ENCODE measurements around the gene PIWIL4. TPM values are rescaled to one million over a fixed set of nuclear protein-coding genes. Genes with fewer than 3 reads are reported as not detected.

Gene PIWIL4
- total RNA-seq, 1 experiment from 2014 or later = not detected

DNA sequence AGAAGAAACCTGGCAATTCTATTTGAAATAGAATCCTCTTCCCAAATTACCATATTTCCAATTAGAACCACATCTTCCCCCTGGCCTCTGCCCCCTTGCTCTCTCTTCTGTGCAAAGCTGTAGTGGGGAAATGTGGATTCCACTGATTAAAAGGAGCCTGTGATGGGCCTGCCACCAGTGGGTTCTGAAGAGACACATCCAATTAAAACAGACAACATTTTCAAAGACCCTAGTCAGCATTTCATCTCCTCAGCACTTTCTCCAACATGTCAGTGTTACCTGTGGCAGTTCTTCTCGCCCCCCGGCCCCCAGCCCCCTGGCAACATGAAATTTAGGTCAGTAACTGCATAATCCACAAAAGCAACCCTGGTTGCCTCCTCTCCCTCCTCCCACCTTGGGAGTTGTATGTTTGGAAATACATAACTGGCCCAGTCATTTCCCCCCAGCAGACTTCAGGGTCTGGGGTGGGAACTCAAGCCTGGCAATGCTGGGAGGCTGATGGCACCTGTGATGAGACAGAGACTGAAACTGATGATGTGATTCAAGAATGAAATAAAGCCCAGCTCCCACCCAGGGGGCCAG is 101.1 kb downstream of the PIWIL4 start:
- Histone ChIP-seq H3K4me1 (no peaks in the 10 kb centered on the region), H3K4me3 (no peak overlapping the region), H3K9me3 (replicated peaks) (no peaks in the 10 kb centered on the region), H3K27me3 (no peaks in the 10 kb centered on the region), H3K36me3 (no peaks in the 10 kb centered on the region), H3K27ac (no peak overlapping the region)
- no peak for DNase-seq

DNA sequence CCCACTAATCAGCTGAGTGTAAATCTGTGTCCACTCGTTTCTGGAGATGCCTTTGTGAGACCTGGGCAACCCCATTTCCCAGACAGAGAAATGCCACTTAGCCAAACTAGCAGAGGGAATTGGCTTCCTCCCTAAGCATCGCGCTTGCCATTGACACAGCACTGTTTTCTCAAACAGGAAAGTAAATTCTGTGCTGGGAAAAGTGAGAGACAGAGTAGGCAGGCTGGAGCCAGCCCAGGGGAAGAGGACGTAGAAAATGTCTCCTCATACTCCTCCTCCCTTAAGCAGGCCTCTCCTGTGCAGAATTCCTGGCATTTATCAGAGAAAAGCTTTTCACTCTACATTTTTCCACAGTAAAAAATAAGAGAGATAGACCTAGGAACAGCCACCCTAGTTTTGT is 101.9 kb downstream of the PIWIL4 start:
- Histone ChIP-seq H3K9me3 (replicated peaks) (no peaks in the 10 kb centered on the region), H3K27me3 (no peaks in the 10 kb centered on the region), H3K27ac (no peak overlapping the region), H3K4me1 (no peaks in the 10 kb centered on the region), H3K4me3 (no peak overlapping the region), H3K36me3 (no peaks in the 10 kb centered on the region)
- no peak for DNase-seq

Other genes starting within 250 kb of the PIWIL4 start
- 0.04 and 0.05 TPM in 2 replicates for gene GPR83, start 165.9 kb upstream of the PIWIL4 start, total RNA-seq (2014; rRNA removed; shearing (Covaris generic))
- 30.6 and 34.6 TPM in 2 replicates for gene MRE11, start 73.5 kb upstream of the PIWIL4 start, total RNA-seq (2014; rRNA removed; shearing (Covaris generic))
- gene ANKRD49, start 73.4 kb upstream of the PIWIL4 start, total RNA-seq (2014; rRNA removed; shearing (Covaris generic)) = 14.5 and 14.9 TPM in 2 replicates
- not detected in 2 replicates for gene C11orf97, start 54.9 kb upstream of the PIWIL4 start, total RNA-seq (2014; rRNA removed; shearing (Covaris generic))
- 0.42 and 0.46 TPM in 2 replicates for gene FUT4, start 23.4 kb upstream of the PIWIL4 start, total RNA-seq (2014; rRNA removed; shearing (Covaris generic))
- 52.5 and 57.4 TPM in 2 replicates for gene AMOTL1, start 201.0 kb downstream of the PIWIL4 start, total RNA-seq (2014; rRNA removed; shearing (Covaris generic))